HuH-7 (cell line): ENCODE data around the gene MYOF.

Experiments
- DNase-seq: peaks from one replicate; pipeline ENCODE4 v3.0.0; 2011; ENCODE audit warnings: low spot score

The MYOF gene

GRCh38 chr10:93482145-93482834, at the start of gene MYOF:
TSS of gene MYOF (minus strand) at chr10:93482334. CDS start at chr10:93482194, 140 bp downstream.
- peak; percentile 48 for DNase-seq

GRCh38 chr10:93518531-93518930, 36.4 kb upstream of the MYOF start:
- DNase-seq = no peak

GRCh38 chr10:93516006-93516380, 33.9 kb upstream of the MYOF start:
- no peak for DNase-seq

GRCh38 chr10:93515071-93516005, 33.2 kb upstream of the MYOF start:
- DNase-seq = no peak

- no peak for DNase-seq
Measured at GRCh38 chr10:93514521-93514920, 32.4 kb upstream of the MYOF start.

GRCh38 chr10:93513091-93513490, 31.0 kb upstream of the MYOF start:
- DNase-seq = no peak

- DNase-seq = no peak
Measured at GRCh38 chr10:93512565-93512964, 30.4 kb upstream of the MYOF start.

GRCh38 chr10:93509816-93510215, 27.7 kb upstream of the MYOF start:
- no peak for DNase-seq

GRCh38 chr10:93505075-93505474, 22.9 kb upstream of the MYOF start:
- DNase-seq = no peak

GRCh38 chr10:93503075-93503474, 20.9 kb upstream of the MYOF start:
- no peak for DNase-seq

GRCh38 chr10:93501650-93502049, 19.5 kb upstream of the MYOF start:
- no peak for DNase-seq

GRCh38 chr10:93498166-93498565, 16.0 kb upstream of the MYOF start:
- DNase-seq = no peak

GRCh38 chr10:93496322-93497041, 14.3 kb upstream of the MYOF start, which contains the start of gene CEP55:
TSS of gene CEP55 (plus strand) at chr10:93496612. CDS start at chr10:93500052, 3,440 bp downstream.
- peak; percentile 75 for DNase-seq

GRCh38 chr10:93495654-93496321, 13.7 kb upstream of the MYOF start:
- peak; percentile 28 for DNase-seq

GRCh38 chr10:93494494-93494893, 12.4 kb upstream of the MYOF start:
- DNase-seq = no peak

GRCh38 chr10:93493162-93493561, 11.0 kb upstream of the MYOF start:
- DNase-seq = peak; percentile 17

- no peak for DNase-seq
Measured at GRCh38 chr10:93491602-93492121, 9.5 kb upstream of the MYOF start.

GRCh38 chr10:93488956-93489528, 6.9 kb upstream of the MYOF start:
- no peak for DNase-seq

- no peak for DNase-seq
Measured at GRCh38 chr10:93485690-93486089, 3.6 kb upstream of the MYOF start.

- DNase-seq = no peak
Measured at GRCh38 chr10:93481637-93482144, 443 bp downstream of the MYOF start.

GRCh38 chr10:93478873-93479272, 3.3 kb downstream of the MYOF start:
- no peak for DNase-seq
